ENCODE results near the gene ABCC8. TPM values are rescaled to one million over a fixed set of nuclear protein-coding genes. Genes with fewer than 3 reads are reported as not detected.

The ABCC8 gene
- not detected in 2 replicates for total RNA-seq (2014; rRNA removed; shearing (Covaris generic))

DNA sequence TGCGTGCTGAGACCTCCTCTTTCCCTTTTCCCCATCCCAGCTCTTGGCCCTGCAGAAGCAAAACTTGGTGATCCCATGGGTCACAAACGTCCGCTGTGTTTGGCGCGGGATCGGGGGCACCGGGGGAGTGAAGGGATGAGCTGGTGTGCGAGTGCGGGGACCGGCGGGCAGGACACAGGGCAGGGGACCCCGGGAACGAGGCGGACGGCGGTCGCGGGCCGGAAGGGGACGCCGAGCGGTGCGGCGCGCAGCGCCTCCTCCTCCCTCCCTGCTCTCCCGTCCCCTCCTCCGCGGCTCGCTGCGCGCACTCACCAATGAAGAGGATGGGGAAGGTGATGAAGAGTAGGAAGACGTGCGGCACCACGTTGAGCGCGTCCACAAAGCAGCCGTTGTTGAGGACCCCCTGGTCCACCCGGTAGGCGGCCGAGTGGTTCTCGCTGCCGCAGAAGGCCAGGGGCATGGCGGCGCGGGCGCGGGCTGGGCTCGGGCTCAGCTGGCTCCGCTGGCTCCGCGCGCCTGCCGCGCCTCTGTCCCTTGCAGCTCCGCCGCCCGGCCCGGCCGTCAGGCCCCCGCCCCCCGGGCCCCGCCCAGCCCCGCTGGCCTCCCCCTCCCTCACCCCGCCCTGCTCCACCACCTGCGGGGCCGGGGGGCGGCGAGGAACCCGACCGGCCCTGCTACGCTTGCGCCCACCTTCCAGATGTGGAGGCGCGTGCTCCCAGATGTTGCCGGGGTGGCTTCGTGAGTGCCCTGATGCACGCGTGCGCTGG is at the start of gene ABCC8:
Gene ABCC8 (minus strand): TSS at position 529 of the 767 bp plus-strand sequence. CDS start 69 bp downstream, at position 460.

DNA sequence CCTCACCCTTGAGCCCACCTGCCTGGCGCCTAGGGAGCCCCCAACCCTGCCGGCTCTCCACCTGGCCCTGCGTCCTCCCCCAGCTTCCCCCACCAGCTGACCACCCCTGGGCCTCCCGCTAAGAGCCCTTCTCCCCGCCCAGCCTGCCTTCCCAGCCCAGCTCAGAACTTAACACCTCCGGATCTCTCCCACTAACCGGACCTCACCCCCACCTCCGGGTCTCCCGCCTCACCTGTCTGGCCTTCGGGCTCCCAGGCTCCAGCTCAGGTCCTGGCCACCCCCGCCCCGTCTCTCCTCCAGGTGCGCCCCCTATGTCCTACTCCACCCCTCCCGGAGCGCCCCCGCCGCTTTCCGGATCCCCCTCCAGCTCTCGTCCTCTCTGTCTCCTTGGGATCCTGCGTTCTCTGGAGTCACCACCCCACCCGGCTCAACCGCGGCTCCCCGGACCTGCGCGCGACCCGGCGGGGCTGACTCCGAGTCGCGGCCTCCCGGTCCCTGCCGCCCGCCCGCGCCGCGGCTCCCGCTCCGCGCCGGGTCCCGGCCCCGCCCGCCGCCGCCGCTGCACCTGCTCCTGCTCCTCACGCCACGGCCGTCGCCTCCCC is 87.9 kb downstream of the ABCC8 start, which contains the start of gene KCNJ11:
Gene KCNJ11 (minus strand): TSS at position 51 of the 602 bp plus-strand sequence. CDS start 568 bp downstream, outside the sequence.

DNA sequence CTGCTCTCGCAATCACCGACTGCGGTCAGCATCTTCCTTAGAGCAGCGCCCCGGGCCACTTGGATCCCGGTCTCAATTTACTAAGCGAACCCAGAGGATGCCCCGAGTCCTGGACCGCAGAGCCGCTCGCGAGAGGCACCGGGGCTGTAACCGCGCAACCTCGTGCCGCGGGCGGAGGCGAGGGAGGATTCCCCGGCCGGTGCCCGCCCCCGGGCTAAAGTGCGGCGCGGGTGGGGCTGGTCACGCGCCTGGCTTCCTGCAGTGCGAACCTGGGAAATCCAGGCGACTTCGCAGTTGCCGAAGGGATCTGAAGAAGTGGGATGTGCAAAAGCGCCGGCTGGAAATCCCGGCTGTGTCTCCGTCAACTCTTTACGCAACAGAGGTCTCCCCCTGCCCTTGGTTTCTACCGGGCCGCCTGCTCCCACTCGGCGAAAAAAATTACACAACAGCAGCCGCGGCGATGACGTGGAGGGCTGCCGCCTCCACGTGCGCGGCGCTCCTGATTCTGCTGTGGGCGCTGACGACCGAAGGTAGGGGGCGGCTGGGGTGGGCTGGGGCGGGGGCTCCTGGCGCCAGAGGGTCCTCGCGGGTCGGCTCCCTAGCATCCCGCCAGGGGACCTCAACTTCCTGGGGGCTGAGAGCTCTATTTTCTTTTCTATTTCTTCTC is 125.0 kb downstream of the ABCC8 start, which contains the start of gene NCR3LG1:
Gene NCR3LG1 (plus strand): TSS at position 291 of the 667 bp plus-strand sequence. CDS start 170 bp downstream, at position 461.

Other genes with a start within 250 kb of the ABCC8 start
- gene NUCB2, start 200.1 kb downstream of the ABCC8 start, total RNA-seq (2014; rRNA removed; shearing (Covaris generic)) = 36.8 and 39.3 TPM in 2 replicates
- 7.9 and 8.1 TPM in 2 replicates for gene NCR3LG1, start 125.0 kb downstream of the ABCC8 start, total RNA-seq (2014; rRNA removed; shearing (Covaris generic))
- gene KCNJ11, start 88.2 kb downstream of the ABCC8 start, total RNA-seq (2014; rRNA removed; shearing (Covaris generic)) = 0.11 TPM in 1 of 2 replicates, not detected in the other
- gene USH1C, start 67.6 kb upstream of the ABCC8 start, total RNA-seq (2014; rRNA removed; shearing (Covaris generic)) = not detected in 2 replicates
- gene OTOG, start 70.4 kb upstream of the ABCC8 start, total RNA-seq (2014; rRNA removed; shearing (Covaris generic)) = not detected in 2 replicates
- not detected in 2 replicates for gene MYOD1, start 242.7 kb upstream of the ABCC8 start, total RNA-seq (2014; rRNA removed; shearing (Covaris generic))

All from A375 (cell line).